Liver (tissue), 9 donors: ENCODE results near the gene CMTM4. TPM values are rescaled to one million over a fixed set of nuclear protein-coding genes. Genes with fewer than 3 reads are reported as not detected.
A peak's percentile ranks its signal among the peaks of the same experiment; 100 is the strongest.

Experiments used
- DNase-seq: peaks from one replicate; pipeline ENCODE4 v3.0.0-alpha.2; 2017; ENCODE audit warnings: low spot score
- H3K27ac ChIP-seq, 2 donors: one replicate each; pipeline ENCODE4 v1.7.0; 2013; ENCODE audit warnings: inconsistent platforms in 2 of 2, low read length in 2 of 2, control low read depth in 1 of 2, low read depth in 1 of 2, mild to moderate bottlenecking in 1 of 2
- H3K27me3 ChIP-seq, 4 donors: one replicate each; pipeline versions ENCODE4 v1.6.1 to v1.7.0; 2013; ENCODE audit warnings: low read length in 3 of 4, inconsistent platforms in 1 of 4, mild to moderate bottlenecking in 1 of 4, moderate library complexity in 1 of 4; ENCODE audit not compliant: control insufficient read depth in 4 of 4, insufficient read depth in 4 of 4
- H3K36me3 ChIP-seq, 4 donors: one replicate each; pipeline versions ENCODE4 v1.6.1 to v1.7.0; 2013; ENCODE audit warnings: low read length in 3 of 4, mild to moderate bottlenecking in 3 of 4, low read depth in 1 of 4, moderate library complexity in 1 of 4; ENCODE audit not compliant: control insufficient read depth in 4 of 4, insufficient read depth in 3 of 4
- H3K4me1 ChIP-seq, 4 donors: one replicate each; pipeline versions ENCODE4 v1.6.1 to v1.7.0; 2013; ENCODE audit warnings: low read length in 3 of 4, mild to moderate bottlenecking in 3 of 4, moderate library complexity in 1 of 4; ENCODE audit not compliant: control insufficient read depth in 4 of 4, insufficient read depth in 4 of 4
- H3K4me3 ChIP-seq, 3 donors: one replicate each; pipeline versions ENCODE4 v1.6.1 to v1.7.0; 2013; ENCODE audit warnings: low read length in 3 of 3, control low read depth in 1 of 3, low read depth in 1 of 3, mild to moderate bottlenecking in 1 of 3
- H3K9ac ChIP-seq, 2 donors: one replicate each; pipeline ENCODE4 v1.7.0; 2013; ENCODE audit warnings: low read length in 2 of 2, mild to moderate bottlenecking in 2 of 2, moderate library complexity in 2 of 2, control low read depth in 1 of 2, low read depth in 1 of 2
- H3K9me3 ChIP-seq, 4 donors: one replicate each; pipeline versions ENCODE4 v1.6.1 to v1.7.0; 2013; ENCODE audit warnings: low read length in 3 of 4; ENCODE audit not compliant: control insufficient read depth in 4 of 4
- ATF3 ChIP-seq: IDR thresholded peaks from 2 replicates; pipeline ENCODE4 v1.6.1; 2016; ENCODE audit warnings: antibody characterized with exemption
- CTCF ChIP-seq: fragments of 150-350 bp; IDR thresholded peaks from 2 replicates; pipeline ENCODE4 v1.5.1; 2017; ENCODE audit warnings: improper control_type of control experiment, low read depth, low read length; ENCODE audit not compliant: missing input control
- EGR1 ChIP-seq, 2 donors: IDR thresholded peaks; 2 replicates each; pipeline ENCODE4 v1.6.1; 2016 to 2018; ENCODE audit warnings: antibody characterized with exemption in 2 of 2, low read depth in 2 of 2
- FOXA1 ChIP-seq: IDR thresholded peaks from 2 replicates; pipeline ENCODE4 v1.6.1; 2016; ENCODE audit warnings: antibody characterized with exemption
- FOXA2 ChIP-seq: IDR thresholded peaks from 2 replicates; pipeline ENCODE4 v1.6.1; 2016; ENCODE audit warnings: antibody characterized with exemption
- GABPA ChIP-seq, 2 donors: IDR thresholded peaks in 1 of 2; conservative IDR thresholded peaks in 1 of 2; 2 replicates each; pipeline ENCODE4 v1.6.1; 2016; ENCODE audit warnings: antibody characterized with exemption in 2 of 2, mild to moderate bottlenecking in 1 of 2, moderate library complexity in 1 of 2
- HNF4A ChIP-seq, 2 donors: conservative IDR thresholded peaks; 2 replicates each; pipeline ENCODE4 v1.6.1; 2016; ENCODE audit warnings: antibody characterized with exemption in 2 of 2, mild to moderate bottlenecking in 2 of 2
- HNF4G ChIP-seq: IDR thresholded peaks from 2 replicates; pipeline ENCODE4 v1.6.1; 2016; ENCODE audit warnings: antibody characterized with exemption
- JUND ChIP-seq, 2 donors: IDR thresholded peaks; 2 replicates each; pipeline ENCODE4 v1.6.1; 2016; ENCODE audit warnings: antibody characterized with exemption in 2 of 2
- MAX ChIP-seq: IDR thresholded peaks from 2 replicates; pipeline ENCODE4 v1.6.1; 2016; ENCODE audit warnings: antibody characterized with exemption
- NR2F2 ChIP-seq: IDR thresholded peaks from 2 replicates; pipeline ENCODE4 v1.6.1; 2016; ENCODE audit warnings: antibody characterized with exemption
- RAD21 ChIP-seq, 2 donors: IDR thresholded peaks; 2 replicates each; pipeline ENCODE4 v1.6.1; 2016; ENCODE audit warnings: antibody characterized with exemption in 2 of 2, mild to moderate bottlenecking in 2 of 2
- REST ChIP-seq: IDR thresholded peaks from 2 replicates; pipeline ENCODE4 v1.6.1; 2016; ENCODE audit warnings: antibody characterized with exemption, mild to moderate bottlenecking
- RXRA ChIP-seq, 2 donors: IDR thresholded peaks; 2 replicates each; pipeline ENCODE4 v1.6.1; 2017 to 2018; ENCODE audit warnings: antibody characterized with exemption in 2 of 2, mild to moderate bottlenecking in 1 of 2
- SP1 ChIP-seq: IDR thresholded peaks from 2 replicates; pipeline ENCODE4 v1.6.1; 2018; ENCODE audit warnings: antibody characterized with exemption, mild to moderate bottlenecking
- TAF1 ChIP-seq: conservative IDR thresholded peaks from 2 replicates; pipeline ENCODE4 v1.6.1; 2016; ENCODE audit warnings: antibody characterized with exemption, mild to moderate bottlenecking
- YY1 ChIP-seq: IDR thresholded peaks from 2 replicates; pipeline ENCODE4 v1.6.1; 2016; ENCODE audit warnings: antibody characterized with exemption, mild to moderate bottlenecking
- ZBTB33 ChIP-seq: IDR thresholded peaks from 2 replicates; pipeline ENCODE4 v1.6.1; 2016; ENCODE audit warnings: antibody characterized with exemption
- WGBS: extraction: QIAGEN DNeasy Blood & Tissue Kit; methylation state at CpG from one replicate; pipeline ENCODE4 v1.1.7; 2013; 5-methylcytosine and 5-hydroxymethylcytosine counted together
- polyA plus RNA-seq, 2 donors: library from polyadenylated mRNA; stranded (reverse) in 1 of 2; unstranded in 1 of 2; fragments of 200-250 nt in 1 of 2; fragments of >200 nt in 1 of 2; fragmentation: Nextera tagmentation in 1 of 2; extraction: Ambion mirVana in 1 of 2; gene quantifications; one replicate each; pipeline versions ENCODE4 v1.2.1 to v1.2.3, GENCODE V29; 2013 to 2015
- total RNA-seq, 2 donors: library from RNA; depleted of rRNA; stranded (reverse); fragments of >200 nt; gene quantifications; one replicate each; pipeline ENCODE4 v1.2.3, GENCODE V29; 2014
- donor health status: healthy.
- donor health status: healthy.
- donor health status: healthy.
- donor health status: healthy.
- donor health status: healthy.

Gene CMTM4
- total and polyA plus RNA-seq, 4 donors = 2.9 to 19.7 (median 6.3) TPM

GRCh38 chr16:66660422-66661209 lies 35.9 kb downstream of the CMTM4 start:
- DNase-seq = peak; percentile 44
- peak overlapping the region in 1 of 2 donors; percentile 44 for H3K9ac ChIP-seq
- H3K9me3 ChIP-seq = no peaks in the 10 kb centered on the region
- H3K4me1 ChIP-seq = peaks cover 0 to 14% (median 10%) of the 10 kb centered on the region in 4 donors
- H3K4me3 ChIP-seq = no peak overlapping the region
- no peaks in the 10 kb centered on the region for H3K27me3 ChIP-seq
- TF ChIP-seq ATF3 (no peak), ZBTB33 (no peak), HNF4G (no peak), JUND (IDR thresholded peaks at IDR 0.05) (no peak), NR2F2 (peak; percentile 21), YY1 (peak; percentile 32), FOXA1 (no peak), FOXA2 (no peak), TAF1 (no peak), EGR1 (IDR thresholded peaks at IDR 0.05; ENCODE audit: low read depth in 2 of 2) (no peak), RXRA (IDR thresholded peaks at IDR 0.05) (peak in 1 of 2 donors; percentile 31), REST (no peak), CTCF (peak; percentile 22), GABPA (IDR thresholded peaks at IDR 0.05 in 1 of 2, conservative IDR thresholded peaks at IDR 0.05 in 1 of 2) (no peak), SP1 (peak; percentile 35), HNF4A (conservative IDR thresholded peaks at IDR 0.05) (peak in 1 of 2 donors; percentile 18), MAX (peak; percentile 29), RAD21 (IDR thresholded peaks at IDR 0.05) (peak; percentile 58 to 64)
- peak overlapping the region; percentile 53 to 69 for H3K27ac ChIP-seq
- WGBS = 15% methylated on average over 9 of the region's 9 CpGs
- no peaks in the 10 kb centered on the region for H3K36me3 ChIP-seq
